Fibroblast of lung (primary cell): ENCODE measurements around the gene POLR3H. TPM values are rescaled to one million over a fixed set of nuclear protein-coding genes. Genes with fewer than 3 reads are reported as not detected.

Experiments used
- DNase-seq, 2 donors: peaks; one replicate each; pipeline versions ENCODE4 v3.0.0 to v3.0.0-alpha.2; 2010; ENCODE audit warnings: low read depth in 2 of 2
- H2AFZ ChIP-seq: 2 replicates; pipeline ENCODE4 v1.5.1; 2012; ENCODE audit warnings: low read length, control low read depth, inconsistent platforms
- H3K27ac ChIP-seq: 2 replicates; pipeline ENCODE4 v1.5.1; 2011; ENCODE audit warnings: low read length, control low read depth; ENCODE audit not compliant: insufficient read depth
- H3K27me3 ChIP-seq: 2 replicates; pipeline ENCODE4 v1.5.1; 2011; ENCODE audit warnings: mild to moderate bottlenecking, low read length; ENCODE audit not compliant: control insufficient read depth, insufficient read depth
- H3K36me3 ChIP-seq: 2 replicates; pipeline ENCODE4 v1.5.1; 2011; ENCODE audit warnings: low read length; ENCODE audit not compliant: control insufficient read depth, insufficient read depth
- H3K4me1 ChIP-seq: 2 replicates; pipeline ENCODE4 v1.5.1; 2011; ENCODE audit warnings: low read length; ENCODE audit not compliant: control insufficient read depth, insufficient read depth; ENCODE audit errors: extremely low read depth
- H3K4me2 ChIP-seq: 2 replicates; pipeline ENCODE4 v1.5.1; 2011; ENCODE audit warnings: low read length, control low read depth; ENCODE audit not compliant: insufficient read depth; ENCODE audit errors: extremely low read depth
- H3K4me3 ChIP-seq, 4 experiments: fragments of 200-600 bp in 1 of 4; sonication (generic) in 1 of 4; replicated peaks in 1 of 4; 2 replicates each; pipeline ENCODE4 v1.5.1; 2011 to 2016; ENCODE audit warnings: low read length in 4 of 4, low read depth in 3 of 4, mild to moderate bottlenecking in 3 of 4, control low read depth in 2 of 4, inconsistent platforms in 1 of 4, mixed read lengths in 1 of 4; ENCODE audit not compliant: insufficient read depth in 1 of 4; ENCODE audit errors: control extremely low read depth in 1 of 4
- H3K79me2 ChIP-seq: 2 replicates; pipeline ENCODE4 v1.5.1; 2012; ENCODE audit warnings: mild to moderate bottlenecking, low read length, inconsistent platforms; ENCODE audit not compliant: control insufficient read depth, insufficient read depth
- H3K9ac ChIP-seq: 2 replicates; pipeline ENCODE4 v1.5.1; 2011; ENCODE audit warnings: mild to moderate bottlenecking, low read length, control low read depth; ENCODE audit not compliant: insufficient read depth
- H3K9me3 ChIP-seq: 2 replicates; pipeline ENCODE4 v1.5.1; 2012; ENCODE audit warnings: low read depth, low read length; ENCODE audit not compliant: control insufficient read depth, insufficient read depth
- H4K20me1 ChIP-seq: 2 replicates; pipeline ENCODE4 v1.5.1; 2011; ENCODE audit warnings: low read length; ENCODE audit not compliant: control insufficient read depth, insufficient read depth; ENCODE audit errors: extremely low read depth
- EZH2 ChIP-seq: IDR thresholded peaks from 2 replicates; pipeline ENCODE4 v1.5.1; 2012; ENCODE audit warnings: low read length, control low read depth, mild to moderate bottlenecking; ENCODE audit errors: missing control alignments
- polyA plus RNA-seq, 2 donors: library from polyadenylated mRNA; depleted of rRNA in 1 of 2; stranded (reverse) in 1 of 2; unstranded in 1 of 2; fragments of >200 nt; gene quantifications; 2 replicates each; pipeline ENCODE4 v1.2.1, GENCODE V29; 2011 to 2012; ENCODE audit warnings: missing spikeins in 1 of 2
- total RNA-seq: library from RNA; depleted of rRNA; stranded (reverse); fragments of >200 nt; gene quantifications from 2 replicates; pipeline ENCODE4 v1.2.1, GENCODE V29; 2014
- TF ChIP-seq, protein P1 (sequence below), 2 donors: IDR thresholded peaks in 1 of 2; conservative IDR thresholded peaks in 1 of 2; 1 replicate in 1 of 2; 2 replicates in 1 of 2; pipeline ENCODE4 v1.5.1; 2011 to 2012; ENCODE audit warnings: low read length in 2 of 2, control low read depth in 1 of 2, inconsistent platforms in 1 of 2, low read depth in 1 of 2, mild to moderate bottlenecking in 1 of 2

POLR3H gene
- total and polyA plus RNA-seq, 2 donors (not counting 1 experiment from before 2014, with no cell fraction given): 19.7 to 42.6 TPM

DNA sequence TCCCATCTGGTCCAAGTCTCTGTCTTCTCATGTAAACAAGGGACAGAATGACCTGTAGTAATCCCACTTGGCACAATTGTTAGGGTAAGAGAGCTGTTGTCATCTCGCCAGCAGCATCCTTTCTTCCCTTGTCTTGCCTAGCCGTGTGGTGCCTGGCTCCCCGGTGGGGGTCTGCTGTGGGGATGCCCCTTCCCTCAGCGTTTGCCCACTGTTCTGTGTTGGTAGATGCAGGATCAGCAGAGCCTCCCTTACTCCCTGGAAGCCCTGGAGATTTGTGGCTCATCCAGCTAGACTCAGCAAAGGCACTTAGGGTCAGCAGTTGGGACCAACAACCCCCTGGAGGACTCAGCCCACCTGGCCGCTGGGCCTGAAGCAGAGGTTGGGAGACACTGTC is 62.3 kb downstream of the POLR3H start:
- peak overlapping the region; percentile 17 for H3K27ac ChIP-seq

DNA sequence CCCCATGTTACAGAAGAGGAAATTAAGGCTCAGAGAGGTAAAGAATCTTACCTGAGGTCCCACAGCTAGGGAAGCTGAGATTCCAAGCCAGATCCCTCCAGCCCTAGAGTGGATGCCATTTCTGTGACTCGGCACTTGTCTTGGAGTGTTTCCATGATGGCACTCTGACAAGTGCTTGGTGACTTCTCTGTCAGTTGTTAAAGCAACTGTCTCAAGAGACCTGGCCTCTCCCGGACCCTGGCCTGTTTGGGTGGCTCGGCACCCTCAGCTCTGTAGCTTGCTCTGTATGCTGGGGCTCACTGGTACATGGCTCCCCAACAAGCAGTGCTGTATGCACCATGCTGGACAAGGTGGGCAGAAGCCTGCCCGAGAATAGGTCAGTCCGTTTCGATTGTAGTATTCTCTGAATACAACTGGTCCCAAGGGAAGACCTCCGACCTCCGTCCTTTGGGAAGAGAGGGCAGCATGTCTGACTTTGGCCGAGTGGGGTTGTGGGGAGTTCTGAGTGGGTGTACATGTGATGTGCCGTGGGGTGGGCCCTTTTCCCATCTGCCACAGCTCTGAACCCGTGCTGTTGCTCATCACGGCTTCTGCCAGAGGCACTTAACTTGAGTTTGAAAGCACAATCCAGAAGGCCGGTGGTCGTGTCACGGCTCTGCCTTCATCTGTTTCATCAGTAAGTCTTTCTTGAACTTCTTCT is 63.0 kb downstream of the POLR3H start:
- peak overlapping the region; percentile 32 for H3K4me2 ChIP-seq
- H3K27ac ChIP-seq: peak overlapping the region; percentile 83
- no peak overlapping the region for H2AFZ ChIP-seq
- no peaks in the 10 kb centered on the region for H3K27me3 ChIP-seq
- no peaks in the 10 kb centered on the region for H4K20me1 ChIP-seq
- no peaks in the 10 kb centered on the region for H3K9me3 ChIP-seq
- H3K9ac ChIP-seq: no peak overlapping the region
- TF ChIP-seq EZH2: no peak
- TF ChIP-seq, protein P1, sequence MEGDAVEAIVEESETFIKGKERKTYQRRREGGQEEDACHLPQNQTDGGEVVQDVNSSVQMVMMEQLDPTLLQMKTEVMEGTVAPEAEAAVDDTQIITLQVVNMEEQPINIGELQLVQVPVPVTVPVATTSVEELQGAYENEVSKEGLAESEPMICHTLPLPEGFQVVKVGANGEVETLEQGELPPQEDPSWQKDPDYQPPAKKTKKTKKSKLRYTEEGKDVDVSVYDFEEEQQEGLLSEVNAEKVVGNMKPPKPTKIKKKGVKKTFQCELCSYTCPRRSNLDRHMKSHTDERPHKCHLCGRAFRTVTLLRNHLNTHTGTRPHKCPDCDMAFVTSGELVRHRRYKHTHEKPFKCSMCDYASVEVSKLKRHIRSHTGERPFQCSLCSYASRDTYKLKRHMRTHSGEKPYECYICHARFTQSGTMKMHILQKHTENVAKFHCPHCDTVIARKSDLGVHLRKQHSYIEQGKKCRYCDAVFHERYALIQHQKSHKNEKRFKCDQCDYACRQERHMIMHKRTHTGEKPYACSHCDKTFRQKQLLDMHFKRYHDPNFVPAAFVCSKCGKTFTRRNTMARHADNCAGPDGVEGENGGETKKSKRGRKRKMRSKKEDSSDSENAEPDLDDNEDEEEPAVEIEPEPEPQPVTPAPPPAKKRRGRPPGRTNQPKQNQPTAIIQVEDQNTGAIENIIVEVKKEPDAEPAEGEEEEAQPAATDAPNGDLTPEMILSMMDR (conservative IDR thresholded peaks at IDR 0.05 in 1 of 2, IDR thresholded peaks at IDR 0.05 in 1 of 2; ENCODE audit: low read depth in 1 of 2, low read length in 2 of 2): no peak
- peaks cover 41% of the 10 kb centered on the region for H3K4me1 ChIP-seq
- no peak overlapping the region for H3K4me3 ChIP-seq
- H3K36me3 ChIP-seq: no peaks in the 10 kb centered on the region
- H3K79me2 ChIP-seq: peaks cover 54% of the 10 kb centered on the region
- peak; percentile 18 to 55 for DNase-seq

More for the DNA sequence above, 62.3 kb downstream of the POLR3H start:
- Histone ChIP-seq H3K36me3 (no peaks in the 10 kb centered on the region), H3K4me2 (no peak overlapping the region), H3K4me1 (peaks cover 42% of the 10 kb centered on the region), H3K9me3 (no peaks in the 10 kb centered on the region), H2AFZ (no peak overlapping the region), H3K4me3 (no peak overlapping the region), H4K20me1 (no peaks in the 10 kb centered on the region), H3K79me2 (peaks cover 51% of the 10 kb centered on the region), H3K27me3 (no peaks in the 10 kb centered on the region), H3K9ac (no peak overlapping the region)
- no peak for DNase-seq
- no peak for TF ChIP-seq EZH2
- TF ChIP-seq, protein P1 (conservative IDR thresholded peaks at IDR 0.05 in 1 of 2, IDR thresholded peaks at IDR 0.05 in 1 of 2; ENCODE audit: low read depth in 1 of 2, low read length in 2 of 2): no peak

DNA sequence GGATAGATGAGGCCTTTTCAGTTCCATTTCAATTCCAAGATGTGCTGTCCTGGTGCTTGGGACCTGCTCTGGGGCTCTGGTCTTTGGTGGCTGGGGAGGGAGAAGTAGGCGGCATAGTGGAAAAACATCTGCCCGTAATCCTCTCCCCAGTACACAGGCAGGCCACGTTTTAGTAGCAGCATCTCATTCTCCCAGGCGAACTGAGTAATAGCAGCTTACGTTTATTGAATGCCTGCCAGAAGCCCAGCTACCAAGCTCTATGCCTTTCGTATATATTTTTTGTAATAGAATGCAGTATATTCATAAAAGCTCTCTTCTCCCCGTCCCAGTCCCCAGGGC is 63.9 kb downstream of the POLR3H start:
- H3K9ac ChIP-seq: no peak overlapping the region
- no peaks in the 10 kb centered on the region for H4K20me1 ChIP-seq

More for the DNA sequence above, 63.9 kb downstream of the POLR3H start:
- H3K4me2 ChIP-seq: peak overlapping the region; percentile 79
- H3K36me3 ChIP-seq: no peaks in the 10 kb centered on the region
- peak; percentile 83 to 86 for DNase-seq
- H2AFZ ChIP-seq: no peak overlapping the region
- H3K27me3 ChIP-seq: no peaks in the 10 kb centered on the region
- H3K4me1 ChIP-seq: peaks cover 41% of the 10 kb centered on the region
- peak overlapping the region; percentile 83 for H3K27ac ChIP-seq
- H3K79me2 ChIP-seq: peaks cover 52% of the 10 kb centered on the region
- TF ChIP-seq, protein P1 (conservative IDR thresholded peaks at IDR 0.05 in 1 of 2, IDR thresholded peaks at IDR 0.05 in 1 of 2; ENCODE audit: low read depth in 1 of 2, low read length in 2 of 2): no peak
- no peak for TF ChIP-seq EZH2
- no peak overlapping the region for H3K4me3 ChIP-seq
- H3K9me3 ChIP-seq: no peaks in the 10 kb centered on the region
